Body of pancreas (tissue), 4 donors: ENCODE results near the gene GABRR1.

Source experiments
- POLR2A ChIP-seq, 3 donors: fragments of 450-650 bp; IDR thresholded peaks; one replicate each; pipeline ENCODE4 v1.6.1; 2016; ENCODE audit warnings: antibody characterized with exemption in 3 of 3, mild to moderate bottlenecking in 2 of 3
- TF ChIP-seq, protein P1 (sequence below), 7 experiments: fragments of 450-650 bp in 4 of 7; fragments of 200-600 bp in 3 of 7; sonication (generic) in 3 of 7; IDR thresholded peaks; one replicate each; pipeline ENCODE4 v1.5.1; 2016 to 2019; ENCODE audit warnings: antibody characterized with exemption in 7 of 7

DNA sequence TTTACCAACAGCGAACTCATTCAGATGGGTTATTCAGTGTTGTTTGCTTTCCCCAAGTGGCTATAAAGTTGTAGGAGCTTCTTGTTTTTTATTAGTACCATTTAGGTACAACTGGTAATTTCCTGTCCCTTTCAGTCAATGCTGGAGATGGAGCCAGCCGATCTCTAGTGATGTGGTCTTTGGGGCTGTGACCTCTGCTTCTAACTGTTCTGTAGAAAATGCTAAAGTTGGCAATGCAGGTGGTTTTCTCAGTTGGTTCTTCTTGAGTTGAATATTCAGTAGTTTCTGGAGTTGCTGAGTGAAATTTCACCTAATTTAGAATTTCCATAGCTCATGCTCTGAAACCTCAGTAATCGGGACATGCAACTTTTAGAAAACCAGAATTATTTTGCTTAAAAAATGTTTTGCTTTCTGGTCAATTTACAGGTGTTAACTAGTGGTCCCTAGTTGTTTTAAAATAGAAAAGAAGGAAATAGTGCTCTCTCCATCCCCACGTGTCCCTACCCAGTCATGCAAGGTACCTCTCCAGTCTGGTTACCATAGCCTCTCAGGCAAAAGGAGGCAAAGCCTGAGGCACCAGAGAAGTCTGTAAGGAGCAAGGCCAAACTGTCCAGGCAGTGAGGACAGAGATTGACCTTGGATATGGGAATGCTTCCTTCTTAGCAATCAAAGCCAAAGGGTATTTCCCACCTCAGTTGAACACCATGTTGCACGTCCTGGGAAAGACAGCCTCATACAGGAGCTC, 27.3 kb upstream of the GABRR1 start:
- TF ChIP-seq, protein P1, sequence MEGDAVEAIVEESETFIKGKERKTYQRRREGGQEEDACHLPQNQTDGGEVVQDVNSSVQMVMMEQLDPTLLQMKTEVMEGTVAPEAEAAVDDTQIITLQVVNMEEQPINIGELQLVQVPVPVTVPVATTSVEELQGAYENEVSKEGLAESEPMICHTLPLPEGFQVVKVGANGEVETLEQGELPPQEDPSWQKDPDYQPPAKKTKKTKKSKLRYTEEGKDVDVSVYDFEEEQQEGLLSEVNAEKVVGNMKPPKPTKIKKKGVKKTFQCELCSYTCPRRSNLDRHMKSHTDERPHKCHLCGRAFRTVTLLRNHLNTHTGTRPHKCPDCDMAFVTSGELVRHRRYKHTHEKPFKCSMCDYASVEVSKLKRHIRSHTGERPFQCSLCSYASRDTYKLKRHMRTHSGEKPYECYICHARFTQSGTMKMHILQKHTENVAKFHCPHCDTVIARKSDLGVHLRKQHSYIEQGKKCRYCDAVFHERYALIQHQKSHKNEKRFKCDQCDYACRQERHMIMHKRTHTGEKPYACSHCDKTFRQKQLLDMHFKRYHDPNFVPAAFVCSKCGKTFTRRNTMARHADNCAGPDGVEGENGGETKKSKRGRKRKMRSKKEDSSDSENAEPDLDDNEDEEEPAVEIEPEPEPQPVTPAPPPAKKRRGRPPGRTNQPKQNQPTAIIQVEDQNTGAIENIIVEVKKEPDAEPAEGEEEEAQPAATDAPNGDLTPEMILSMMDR (IDR thresholded peaks at IDR 0.05), result no peak
- TF ChIP-seq POLR2A (IDR thresholded peaks at IDR 0.05), result no peak
